KOPT-K1 (cell line): ENCODE data around the gene FLRT2.

Source experiments
- H3K27ac ChIP-seq: fragments of 200-600 bp; sonication (generic); 2 replicates; pipeline ENCODE4 v1.5.1; 2016; ENCODE audit warnings: antibody characterized with exemption, mild to moderate bottlenecking, low read depth, low read length; ENCODE audit not compliant: poor library complexity, severe bottlenecking
- H3K36me3 ChIP-seq: fragments of 200-600 bp; sonication (generic); 2 replicates; pipeline ENCODE4 v1.5.1; 2017; ENCODE audit warnings: antibody characterized with exemption, mild to moderate bottlenecking, low read length, moderate library complexity; ENCODE audit not compliant: insufficient read depth
- H3K9me3 ChIP-seq: fragments of 200-600 bp; sonication (generic); 2 replicates; pipeline ENCODE4 v1.5.1; 2017; ENCODE audit warnings: antibody characterized with exemption, low read length, mild to moderate bottlenecking; ENCODE audit not compliant: insufficient read depth, poor library complexity, severe bottlenecking

The FLRT2 gene

DNA sequence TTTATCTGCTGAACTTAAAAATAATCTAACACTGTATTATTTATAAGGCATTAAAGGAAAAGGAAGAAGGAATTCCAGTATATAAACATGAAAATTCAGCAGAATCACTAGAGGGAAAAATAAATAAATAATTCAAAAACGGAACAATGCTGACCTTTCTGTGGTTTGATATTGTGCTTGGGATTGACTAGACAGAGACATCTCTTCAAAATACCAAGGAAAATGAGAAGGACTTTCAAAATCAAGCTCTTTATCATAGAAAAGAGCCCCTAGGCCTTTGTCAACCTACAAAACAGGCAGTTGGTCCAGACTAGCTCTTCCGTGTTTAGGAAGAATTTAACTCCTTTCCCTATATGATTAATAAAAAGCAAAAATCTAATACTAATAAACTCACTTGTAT is 6.3 kb upstream of the FLRT2 start:
- H3K9me3 ChIP-seq = no peaks in the 10 kb centered on the region
- H3K36me3 ChIP-seq = no peaks in the 10 kb centered on the region
- no peak overlapping the region for H3K27ac ChIP-seq

GRCh38 chr14:85527006-85527405 is 2.9 kb upstream of the FLRT2 start:
- H3K36me3 ChIP-seq = no peaks in the 10 kb centered on the region
- H3K9me3 ChIP-seq = peaks cover 18% of the 10 kb centered on the region
- H3K27ac ChIP-seq = no peak overlapping the region

DNA sequence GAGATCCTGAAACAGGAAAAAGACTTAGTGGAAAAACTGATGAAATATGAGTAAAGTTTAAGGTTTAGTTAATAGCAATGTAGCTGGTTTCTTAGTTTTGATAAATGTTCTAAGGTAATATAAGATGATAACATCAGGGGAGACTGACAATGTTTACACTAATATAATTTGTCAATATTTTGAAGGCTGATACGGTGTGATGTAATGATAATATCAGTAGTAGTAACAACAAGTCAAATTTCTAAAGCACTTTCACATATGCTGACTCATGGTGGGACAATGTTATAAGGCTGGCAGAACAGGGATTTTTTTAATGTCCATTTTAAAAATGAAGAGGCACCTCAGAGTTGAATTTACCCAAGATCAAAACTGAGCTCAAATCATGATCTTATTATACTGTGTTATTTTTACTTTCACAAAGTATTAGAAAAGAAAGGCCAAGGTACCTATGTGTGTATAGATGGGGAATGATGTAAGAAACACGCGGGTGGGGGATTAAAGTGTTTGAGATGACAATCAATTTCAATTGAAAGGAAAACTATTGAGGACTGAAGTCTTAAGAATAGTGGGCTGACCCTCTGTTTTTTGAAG is 2.4 kb upstream of the FLRT2 start:
- no peaks in the 10 kb centered on the region for H3K36me3 ChIP-seq
- peaks cover 24% of the 10 kb centered on the region for H3K9me3 ChIP-seq
- H3K27ac ChIP-seq = no peak overlapping the region

- H3K36me3 ChIP-seq = no peaks in the 10 kb centered on the region
- H3K9me3 ChIP-seq = peaks cover 31% of the 10 kb centered on the region
- H3K27ac ChIP-seq = no peak overlapping the region
These were observed 1.7 kb upstream of the FLRT2 start for GRCh38 chr14:85528080-85528896.

DNA sequence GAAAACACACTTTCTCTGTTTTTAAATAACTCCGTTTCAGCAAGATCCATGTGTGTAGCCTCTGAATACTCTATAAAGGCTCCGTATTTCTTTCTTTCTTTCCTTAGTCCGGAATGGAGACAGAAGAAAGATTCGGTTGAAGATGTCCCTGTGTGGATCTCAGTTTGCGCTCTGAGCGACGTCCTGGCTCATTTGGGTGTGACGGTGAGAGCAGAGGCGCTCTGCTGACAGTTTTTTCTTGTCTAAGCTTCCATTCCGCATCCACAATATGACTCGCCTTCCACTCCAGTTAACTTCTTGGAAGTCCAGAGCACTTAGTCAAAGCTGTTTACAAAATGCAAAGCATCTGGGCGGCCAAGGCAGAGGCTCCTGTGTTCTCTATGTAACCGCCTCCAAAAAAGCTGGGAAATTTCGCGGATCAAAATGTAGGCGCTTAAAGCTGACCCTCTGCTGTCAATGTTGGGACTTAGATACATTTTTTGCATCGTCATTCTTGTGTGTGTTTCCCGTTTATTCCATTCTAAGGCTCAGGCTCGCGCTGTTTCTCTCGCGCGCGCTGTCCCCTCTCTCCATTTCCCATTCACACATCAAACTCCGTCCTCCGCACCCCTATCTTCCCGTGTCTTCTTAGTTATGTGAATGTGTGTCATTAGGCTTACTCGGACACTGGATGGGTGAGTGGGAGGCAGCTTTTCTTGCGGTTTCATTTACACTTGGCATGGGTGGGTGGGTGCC is 880 bp upstream of the FLRT2 start:
- Histone ChIP-seq H3K36me3 (no peaks in the 10 kb centered on the region), H3K27ac (no peak overlapping the region), H3K9me3 (peaks cover 35% of the 10 kb centered on the region)

DNA sequence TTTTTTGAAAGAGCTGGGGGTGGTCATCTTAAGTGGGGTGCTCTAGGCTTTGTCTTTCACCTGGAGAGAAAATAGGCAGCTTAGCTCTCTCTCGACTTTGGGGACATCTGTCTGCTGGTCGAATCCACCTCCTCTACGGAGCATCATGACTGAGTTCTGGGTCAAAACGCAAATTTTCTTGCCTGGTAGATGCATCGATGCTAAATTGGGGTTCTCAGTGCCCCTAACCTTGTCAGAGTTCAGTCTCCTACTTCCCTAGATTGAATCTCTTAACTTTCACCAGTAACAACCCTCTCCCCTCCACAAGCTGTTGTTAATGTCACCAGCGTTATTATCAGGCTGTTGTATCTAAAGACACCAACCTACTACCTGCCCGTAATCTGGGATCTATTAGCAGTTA is 682 bp downstream of the FLRT2 start:
- no peaks in the 10 kb centered on the region for H3K36me3 ChIP-seq
- H3K27ac ChIP-seq = no peak overlapping the region
- H3K9me3 ChIP-seq = peaks cover 40% of the 10 kb centered on the region

DNA sequence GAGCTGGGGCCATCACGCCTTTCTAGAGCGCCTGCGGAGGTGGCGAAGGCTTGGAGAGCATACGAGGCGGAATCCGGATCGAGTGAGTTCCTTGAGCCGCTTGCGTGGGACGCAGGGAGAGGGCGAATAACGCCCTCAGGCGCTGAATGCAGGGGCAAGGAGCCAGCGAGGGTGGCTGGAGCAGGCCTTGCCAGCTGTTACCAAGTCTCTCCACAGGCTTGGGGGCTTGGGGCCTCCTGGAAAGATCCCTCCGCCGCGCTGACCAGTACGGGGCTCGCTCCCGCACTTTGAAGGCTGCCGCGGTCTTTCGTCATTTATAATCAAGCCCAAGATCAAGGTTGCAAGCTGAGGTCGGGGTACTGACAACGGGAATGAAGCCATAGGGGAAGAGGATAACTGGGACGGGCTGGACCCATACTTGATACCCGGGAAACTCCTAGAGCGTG is 1.2 kb downstream of the FLRT2 start:
- Histone ChIP-seq H3K9me3 (peaks cover 40% of the 10 kb centered on the region), H3K27ac (no peak overlapping the region)

GRCh38 chr14:85531587-85532373 is 1.8 kb downstream of the FLRT2 start:
- Histone ChIP-seq H3K27ac (no peak overlapping the region), H3K36me3 (no peaks in the 10 kb centered on the region), H3K9me3 (peaks cover 40% of the 10 kb centered on the region)

More for the DNA sequence above, 1.2 kb downstream of the FLRT2 start:
- H3K36me3 ChIP-seq = no peaks in the 10 kb centered on the region

GRCh38 chr14:85532374-85533022 is 2.6 kb downstream of the FLRT2 start:
- Histone ChIP-seq H3K27ac (no peak overlapping the region), H3K36me3 (no peaks in the 10 kb centered on the region), H3K9me3 (peaks cover 40% of the 10 kb centered on the region)

- no peak overlapping the region for H3K27ac ChIP-seq
- no peaks in the 10 kb centered on the region for H3K36me3 ChIP-seq
- H3K9me3 ChIP-seq = peaks cover 40% of the 10 kb centered on the region
These were observed 3.3 kb downstream of the FLRT2 start for GRCh38 chr14:85533023-85533860.

GRCh38 chr14:85533861-85534291 is 3.9 kb downstream of the FLRT2 start:
- peaks cover 40% of the 10 kb centered on the region for H3K9me3 ChIP-seq
- no peak overlapping the region for H3K27ac ChIP-seq
- no peaks in the 10 kb centered on the region for H3K36me3 ChIP-seq

GRCh38 chr14:85534458-85535293 is 4.7 kb downstream of the FLRT2 start:
- Histone ChIP-seq H3K36me3 (no peaks in the 10 kb centered on the region), H3K27ac (no peak overlapping the region), H3K9me3 (peaks cover 39% of the 10 kb centered on the region)

- Histone ChIP-seq H3K9me3 (peaks cover 33% of the 10 kb centered on the region), H3K36me3 (no peaks in the 10 kb centered on the region), H3K27ac (no peak overlapping the region)
These were observed 5.4 kb downstream of the FLRT2 start for GRCh38 chr14:85535321-85535720.
